GM18873 (cell line): ENCODE data around the gene FIGNL2.
"Not testable (repeated sequence)": the region's sequence is repeated elsewhere in the genome, so short reads cannot be mapped to it uniquely, and the experiment has no call there.

ENCODE experiments used
- ATAC-seq: cut with Tn5 transposase; IDR thresholded peaks from one replicate; pipeline ENCODE4 v1.9.1; 2021; ENCODE audit warnings: mild to moderate bottlenecking, moderate library complexity, moderate number of reproducible peaks; ENCODE audit not compliant: unreplicated experiment, low FRiP score

Gene FIGNL2, protein sequence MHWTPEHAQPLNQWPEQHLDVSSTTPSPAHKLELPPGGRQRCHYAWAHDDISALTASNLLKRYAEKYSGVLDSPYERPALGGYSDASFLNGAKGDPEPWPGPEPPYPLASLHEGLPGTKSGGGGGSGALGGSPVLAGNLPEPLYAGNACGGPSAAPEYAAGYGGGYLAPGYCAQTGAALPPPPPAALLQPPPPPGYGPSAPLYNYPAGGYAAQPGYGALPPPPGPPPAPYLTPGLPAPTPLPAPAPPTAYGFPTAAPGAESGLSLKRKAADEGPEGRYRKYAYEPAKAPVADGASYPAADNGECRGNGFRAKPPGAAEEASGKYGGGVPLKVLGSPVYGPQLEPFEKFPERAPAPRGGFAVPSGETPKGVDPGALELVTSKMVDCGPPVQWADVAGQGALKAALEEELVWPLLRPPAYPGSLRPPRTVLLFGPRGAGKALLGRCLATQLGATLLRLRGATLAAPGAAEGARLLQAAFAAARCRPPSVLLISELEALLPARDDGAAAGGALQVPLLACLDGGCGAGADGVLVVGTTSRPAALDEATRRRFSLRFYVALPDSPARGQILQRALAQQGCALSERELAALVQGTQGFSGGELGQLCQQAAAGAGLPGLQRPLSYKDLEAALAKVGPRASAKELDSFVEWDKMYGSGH

GRCh38 chr12:51848326-51848727 lies at the start of gene FIGNL2:
Gene FIGNL2 (minus strand): TSS chr12:51848718. CDS start chr12:51822413, 26,305 bp downstream.
- no peak for ATAC-seq

GRCh38 chr12:51897181-51897580 lies 48.7 kb upstream of the FIGNL2 start:
- ATAC-seq = no peak

DNA sequence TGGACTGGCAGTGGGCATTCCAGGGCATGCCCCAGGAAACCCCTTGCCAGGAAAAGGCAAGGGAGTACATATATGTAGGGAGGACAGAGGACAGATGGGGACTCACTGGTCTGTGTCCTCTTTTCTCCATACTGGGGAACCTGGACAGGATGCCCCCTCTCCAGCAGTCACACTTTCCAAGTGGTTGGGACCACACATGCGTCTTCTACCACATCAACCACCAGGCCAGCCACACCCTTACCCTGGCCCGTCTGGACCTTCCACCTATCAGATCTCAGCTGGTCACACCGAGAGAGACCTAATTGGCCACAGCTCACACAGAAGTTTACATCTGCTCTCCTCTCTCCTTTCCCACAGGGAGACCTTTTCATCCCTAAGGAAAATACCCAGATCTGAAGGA lies 47.7 kb upstream of the FIGNL2 start:
- no peak for ATAC-seq

DNA sequence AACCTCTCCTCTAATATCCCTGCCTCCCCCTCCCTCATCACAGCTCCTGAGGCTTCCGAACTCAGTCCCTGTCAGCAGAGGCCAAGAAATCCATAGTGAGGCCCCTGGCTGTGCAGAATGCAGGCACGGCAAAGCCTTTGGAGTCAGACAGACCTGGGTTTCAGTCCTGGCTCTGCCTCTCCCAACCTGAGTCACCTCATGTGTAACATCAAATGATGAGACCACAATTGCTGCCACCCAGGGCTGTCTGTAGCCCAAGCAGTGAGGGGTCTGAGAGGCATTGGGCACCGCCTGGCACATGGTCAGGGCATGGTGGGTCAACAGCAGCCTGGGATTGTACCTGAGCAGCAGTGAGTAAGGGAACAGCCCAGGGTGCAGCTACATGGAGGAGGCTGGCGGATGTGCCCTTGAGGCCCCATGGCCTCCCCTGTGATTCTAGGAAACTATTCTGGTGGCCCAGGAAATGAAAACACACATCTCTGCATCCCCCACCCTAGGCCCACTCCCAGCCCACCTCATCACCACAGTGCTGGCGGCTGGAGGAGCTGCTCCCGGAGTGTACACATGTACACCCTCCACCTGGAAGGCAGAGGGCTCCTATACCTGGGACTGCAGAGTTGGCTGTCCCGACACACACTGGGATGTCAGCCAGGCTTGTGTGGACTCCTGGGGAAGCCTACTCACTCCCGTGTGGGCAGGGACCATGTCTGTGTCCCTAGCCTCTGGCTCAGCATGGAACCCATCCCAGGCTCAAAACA lies 47.0 kb upstream of the FIGNL2 start:
- ATAC-seq = no peak

GRCh38 chr12:51893786-51894185 lies 45.3 kb upstream of the FIGNL2 start:
- no peak for ATAC-seq

GRCh38 chr12:51891843-51892242 lies 43.3 kb upstream of the FIGNL2 start:
- ATAC-seq = no peak

GRCh38 chr12:51890511-51891171 lies 42.1 kb upstream of the FIGNL2 start:
- no peak for ATAC-seq

DNA sequence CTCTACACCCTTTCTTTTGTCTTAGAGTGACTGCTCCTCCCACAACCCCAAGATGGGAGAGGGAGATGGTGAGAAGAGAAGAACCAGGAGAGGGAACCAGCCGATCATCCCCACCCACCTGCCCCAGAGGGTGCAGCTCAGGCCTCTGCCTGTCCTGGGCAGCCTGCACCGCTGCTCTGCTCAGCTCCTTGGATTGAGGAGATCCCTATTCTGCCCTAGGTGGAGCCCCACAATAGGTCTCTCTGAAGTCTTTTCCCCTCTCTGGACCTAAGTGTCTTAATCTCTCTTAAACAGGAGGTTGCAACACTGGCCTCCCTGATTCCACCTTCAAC lies 41.6 kb upstream of the FIGNL2 start:
- ATAC-seq = no peak

DNA sequence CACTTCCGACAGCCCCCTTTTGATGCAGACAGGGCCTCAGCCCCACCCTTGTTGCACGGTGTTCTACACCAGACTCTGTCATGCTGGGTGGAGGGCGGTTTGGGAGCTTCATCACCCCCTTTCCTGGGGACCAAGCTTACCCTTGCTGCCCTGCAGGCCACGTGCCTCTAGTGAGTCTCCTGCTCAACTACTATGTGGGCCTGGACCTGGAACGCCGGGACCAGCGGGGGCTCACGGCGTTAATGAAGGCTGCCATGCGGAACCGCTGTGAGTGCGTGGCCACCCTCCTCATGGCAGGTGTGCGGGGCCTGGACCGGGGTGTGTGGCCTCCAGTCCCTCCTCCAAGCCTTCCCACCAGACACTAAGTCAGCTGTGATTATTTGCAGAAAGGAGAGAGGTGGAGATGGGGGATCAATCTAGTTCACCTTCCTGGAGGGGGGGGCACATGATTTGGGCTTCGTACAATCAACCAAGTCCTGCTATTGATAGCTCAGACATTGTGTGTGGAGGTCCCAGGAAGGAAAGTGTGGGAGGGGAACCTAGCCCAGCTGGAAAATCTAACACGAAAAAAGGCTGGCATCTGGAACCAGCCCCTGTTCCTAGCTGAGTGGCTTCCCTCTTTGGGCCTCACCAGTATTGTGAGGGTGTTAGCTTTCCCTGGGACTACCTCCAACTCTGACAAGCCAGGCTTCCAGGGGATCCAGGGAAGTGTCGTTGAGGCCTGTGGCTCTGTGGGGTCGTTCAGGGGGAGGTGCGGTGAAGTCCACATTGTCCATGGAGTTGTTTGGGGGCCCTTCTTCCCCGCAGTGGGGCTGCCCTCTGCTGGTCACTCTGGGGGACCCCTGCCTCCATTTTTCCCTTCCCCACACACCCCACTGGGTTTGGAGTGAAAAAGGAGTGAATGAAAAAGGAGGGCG lies 41.0 kb upstream of the FIGNL2 start:
- no peak for ATAC-seq

DNA sequence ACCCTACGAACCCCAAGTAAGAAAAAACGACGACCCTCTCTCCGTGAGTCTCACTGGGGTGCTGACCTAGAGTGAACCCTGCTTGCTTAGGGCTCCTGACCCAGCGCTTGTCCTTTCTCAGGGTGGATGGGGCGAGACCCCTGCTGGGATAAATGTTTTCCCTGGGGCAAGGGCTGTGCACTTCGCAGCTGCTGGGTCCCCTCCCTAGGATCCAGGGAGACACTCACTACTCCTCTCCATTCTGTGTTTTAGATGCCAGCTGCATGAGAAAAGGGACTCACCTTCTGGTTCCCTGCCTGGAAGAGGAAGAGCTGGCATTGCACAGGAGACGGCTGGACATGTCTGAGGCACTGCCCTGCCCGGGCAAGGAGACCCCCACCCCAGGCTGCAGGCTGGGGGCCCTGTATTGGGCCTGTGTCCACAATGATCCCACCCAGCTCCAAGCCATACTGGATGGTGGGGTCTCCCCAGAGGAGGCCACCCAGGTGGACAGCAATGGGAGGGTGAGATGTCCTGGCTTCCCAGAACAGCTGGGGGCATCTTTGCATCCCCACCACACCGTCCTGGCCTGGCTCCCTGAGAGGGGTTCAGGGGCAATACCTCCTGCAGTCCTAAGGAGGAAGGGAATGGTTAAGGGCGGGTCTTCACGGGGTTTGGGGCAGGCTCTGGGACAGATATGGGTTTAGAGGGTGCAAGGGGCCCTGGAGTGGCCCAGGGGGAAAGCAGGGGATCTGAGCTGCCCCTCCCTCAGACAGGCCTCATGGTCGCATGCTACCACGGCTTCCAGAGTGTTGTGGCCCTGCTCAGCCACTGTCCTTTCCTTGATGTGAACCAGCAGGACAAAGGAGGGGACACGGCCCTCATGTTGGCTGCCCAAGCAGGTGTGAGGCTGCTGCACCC lies 40.0 kb upstream of the FIGNL2 start:
- ATAC-seq = no peak

- no peak for ATAC-seq
These were observed 39.2 kb upstream of the FIGNL2 start, which contains the start of gene ANKRD33 for GRCh38 chr12:51887476-51888315. Gene ANKRD33 (plus strand): TSS chr12:51888103. CDS start chr12:51888187, 84 bp downstream.

GRCh38 chr12:51886021-51886710 lies 37.6 kb upstream of the FIGNL2 start:
- no peak for ATAC-seq

- ATAC-seq = not testable (repeated sequence)
These were observed 36.9 kb upstream of the FIGNL2 start for GRCh38 chr12:51885294-51886020.

- ATAC-seq = no peak
These were observed 36.2 kb upstream of the FIGNL2 start for GRCh38 chr12:51884676-51885229.

- no peak for ATAC-seq
These were observed 35.6 kb upstream of the FIGNL2 start for GRCh38 chr12:51883998-51884675.

GRCh38 chr12:51883295-51883694 lies 34.8 kb upstream of the FIGNL2 start:
- ATAC-seq = no peak
